GM12878 (cell line): ENCODE data around the gene ARHGEF16.

ENCODE experiments used
- CTCF ChIP-seq, 3 experiments: IDR thresholded peaks in 2 of 3; conservative IDR thresholded peaks in 1 of 3; 2 replicates each; pipeline ENCODE4 v1.5.1; 2011; ENCODE audit warnings: low read depth in 3 of 3, low read length in 3 of 3, mild to moderate bottlenecking in 3 of 3, control low read depth in 2 of 3, moderate library complexity in 2 of 3, inconsistent platforms in 1 of 3, mixed read lengths in 1 of 3; ENCODE audit not compliant: control insufficient read depth in 2 of 3, insufficient read depth in 1 of 3; ENCODE audit errors: extremely low read depth in 1 of 3
- FOS ChIP-seq: IDR thresholded peaks from 3 replicates; pipeline ENCODE4 v1.6.1; 2011; ENCODE audit warnings: borderline replicate concordance; ENCODE audit not compliant: insufficient read length; ENCODE audit errors: extremely low read depth
- SIN3A ChIP-seq: IDR thresholded peaks from 2 replicates; pipeline ENCODE4 v1.6.1; 2012; ENCODE audit warnings: low read depth, low read length, improper control_type of control experiment
- STAT3 ChIP-seq: IDR thresholded peaks from 2 replicates; pipeline ENCODE4 v1.6.1; 2011; ENCODE audit warnings: low read depth, low read length, improper control_type of control experiment

GRCh38 chr1:3511306-3511705 is 56.8 kb downstream of the ARHGEF16 start:
- TF ChIP-seq CTCF (IDR thresholded peaks at IDR 0.05 in 2 of 3, conservative IDR thresholded peaks at IDR 0.05 in 1 of 3; ENCODE audit: control insufficient read depth in 2 of 3, extremely low read depth in 1 of 3, insufficient read depth in 1 of 3, low read depth in 3 of 3, low read length in 3 of 3) (no peak), FOS (no peak), SIN3A (no peak), STAT3 (no peak)
